T-helper 2 cell treated with Interferon-gamma antibody and Interleukin-4, amounts not matched to agents 100 ng/mL and 5 ng/mL, for 36 hours (primary cell): ENCODE data around the gene CMSS1. TPM values are rescaled to one million over a fixed set of nuclear protein-coding genes. Genes with fewer than 3 reads are reported as not detected.
"Not testable (repeated sequence)": the region's sequence is repeated elsewhere in the genome, so short reads cannot be mapped to it uniquely, and the experiment has no call there.

ENCODE experiments used
- intact Hi-C: fragments of 100-400 bp; cut with micrococcal nuclease; formaldehyde crosslinking; loops from one replicate; pipeline ENCODE4 v1.15.1; 2023
- total RNA-seq: library from RNA; stranded (reverse); gene quantifications from 2 replicates; pipeline ENCODE4 v1.2.3, GENCODE V29; 2022

CMSS1 gene
- total RNA-seq, 1 donor from 2014 or later, result 53.2 TPM

GRCh38 chr3:100198579-100199269 lies 381.1 kb downstream of the CMSS1 start:
- intact Hi-C loops, result no loop called here

- intact Hi-C loops, result no loop called here
Observed at GRCh38 chr3:100205171-100205570, 387.5 kb downstream of the CMSS1 start.

- intact Hi-C loops, result no loop called here
Observed at GRCh38 chr3:100206687-100207086, 389.0 kb downstream of the CMSS1 start.

- intact Hi-C loops, result no loop called here
Observed at GRCh38 chr3:100207886-100208285, 390.2 kb downstream of the CMSS1 start.

- intact Hi-C loops, result no loop called here
Observed at GRCh38 chr3:100209169-100209568, 391.5 kb downstream of the CMSS1 start.

GRCh38 chr3:100209948-100210771 lies 392.5 kb downstream of the CMSS1 start:
- intact Hi-C loops, result loop anchor here (1.0 to 2.0 kb wide), 3 partner anchors 50 to 393 kb away; partner anchors contain the start of genes CMSS1 and TBC1D23

GRCh38 chr3:100210772-100211135 lies 393.1 kb downstream of the CMSS1 start:
- intact Hi-C loops, result loop anchor here (1.0 to 2.0 kb wide), 3 partner anchors 50 to 394 kb away; partner anchors contain the start of genes CMSS1 and TBC1D23

- intact Hi-C loops, result no loop called here
Observed at GRCh38 chr3:100213891-100214573, 396.4 kb downstream of the CMSS1 start.

- intact Hi-C loops, result no loop called here
Observed at GRCh38 chr3:100214574-100214964, 396.9 kb downstream of the CMSS1 start.

- intact Hi-C loops, result no loop called here
Observed at GRCh38 chr3:100216713-100217112, 399.1 kb downstream of the CMSS1 start.

- intact Hi-C loops, result no loop called here
Observed at GRCh38 chr3:100221159-100221558, 403.5 kb downstream of the CMSS1 start.

- intact Hi-C loops, result no loop called here
Observed at GRCh38 chr3:100225193-100225592, 407.5 kb downstream of the CMSS1 start.

GRCh38 chr3:100225883-100226282 lies 408.2 kb downstream of the CMSS1 start:
- intact Hi-C loops, result no loop called here

- intact Hi-C loops, result no loop called here
Observed at GRCh38 chr3:100226712-100227429, 409.2 kb downstream of the CMSS1 start.

GRCh38 chr3:100227511-100227921 lies 409.9 kb downstream of the CMSS1 start:
- intact Hi-C loops, result no loop called here

- intact Hi-C loops, result no loop called here
Observed at GRCh38 chr3:100228247-100228646, 410.6 kb downstream of the CMSS1 start.

- intact Hi-C loops, result not testable (repeated sequence)
Observed at GRCh38 chr3:100229188-100229587, 411.5 kb downstream of the CMSS1 start.

GRCh38 chr3:100230710-100231109 lies 413.0 kb downstream of the CMSS1 start:
- intact Hi-C loops, result no loop called here
